ENCODE results near the gene JAZF1. TPM values are rescaled to one million over a fixed set of nuclear protein-coding genes. Genes with fewer than 3 reads are reported as not detected.
A peak's percentile ranks its signal among the peaks of the same experiment; 100 is the strongest.

Gene JAZF1
- total and polyA plus RNA-seq, 10 of the 15 experiments (the other 5 are each of a cell fraction or from before 2014, with no cell fraction given) = 0.04 to 0.82 (median 0.15) TPM; not detected in 3

GRCh38 chr7:27908534-27909165 is 271.9 kb downstream of the JAZF1 start:
- BruUV-seq (replicated peaks) = no TSS peak
- H3K36me3 ChIP-seq (ENCODE audit: control insufficient read depth in 2 of 2, insufficient read depth in 2 of 2, low read length in 1 of 2) = no peaks in the 10 kb centered on the region
- no peak overlapping the region for H2AFZ ChIP-seq (ENCODE audit: control insufficient read depth, low read depth, low read length)
- RAD21 ChIA-PET (ENCODE audit: unreplicated experiment) = no interaction called here
- in situ Hi-C loops (cut with MboI) = no loop called here
- no peaks in the 10 kb centered on the region for H3K4me1 ChIP-seq (ENCODE audit: control insufficient read depth, insufficient read depth, low read length)
- FAIRE-seq (no peak), ATAC-seq (no peak), DNase-seq (ENCODE audit: low read depth, low spot score) (no peak)
- H3K79me2 ChIP-seq (ENCODE audit: control insufficient read depth, insufficient read depth, low read length) = no peaks in the 10 kb centered on the region
- no peaks in the 10 kb centered on the region for H4K20me1 ChIP-seq (ENCODE audit: control insufficient read depth, insufficient read depth)
- H3K9me3 ChIP-seq (replicated peaks; ENCODE audit: control insufficient read depth, insufficient read depth, low read length) = no peaks in the 10 kb centered on the region
- CTCF ChIA-PET = interaction anchor here (0.9 kb wide), 1 partner anchor 12 kb away, joined by 3 read pairs; no protein-coding TSS in a partner anchor
- no peak overlapping the region for H3K9ac ChIP-seq (ENCODE audit: control insufficient read depth, insufficient read depth, low read length)
- POLR2A ChIA-PET = no interaction called here
- SMC1A ChIA-PET (ENCODE audit: uncharacterized antibody, unreplicated experiment) = interaction anchor here (0.6 to 8.3 kb wide), 3 partner anchors 11 to 1445 kb away, joined by 3 to 44 read pairs (median 3); no protein-coding TSS in a partner anchor
- 31% methylated on average over 4 of the region's 4 CpGs for whole genome bisulfite sequencing (ENCODE audit: insufficient coverage, insufficient replicate concordance, low lambda C conversion rate, missing lambda C conversion rate)
- H3K27ac ChIP-seq (ENCODE audit: control insufficient read depth, insufficient read depth) = no peak overlapping the region
- TF ChIP-seq NFYB (IDR thresholded peaks at IDR 0.05; ENCODE audit: insufficient read depth, low read depth, low read length) (peak; percentile 13; the same call in 1 of the 2 replicates), SP1 (IDR thresholded peaks at IDR 0.05; ENCODE audit: low read depth, low read length) (no peak), ZNF24 (IDR thresholded peaks at IDR 0.05) (peak; percentile 83), ZNF687 (IDR thresholded peaks at IDR 0.05) (peak; percentile 60; the same call in 1 of the 2 replicates), ZNF592 (IDR thresholded peaks at IDR 0.05) (0 out of 2 replicates have a peak, but pooled peaks have one; percentile 29)
- H3K27me3 ChIP-seq (replicated peaks in 1 of 2; ENCODE audit: control insufficient read depth in 2 of 2, insufficient read depth in 2 of 2, low read length in 1 of 2) = peaks cover 1 to 3% of the 10 kb centered on the region in 2 experiments; a peak in 1 of 4 replicates
- intact Hi-C loops (cut with micrococcal nuclease; ENCODE audit: unreplicated experiment) = no loop called here
- no peak overlapping the region for H3K4me2 ChIP-seq (ENCODE audit: control insufficient read depth, insufficient read depth)
- H3K4me3 ChIP-seq = no peak overlapping the region
